Epithelial cell of esophagus (primary cell): ENCODE results near the gene ANO10.

Experiments
- DNase-seq: peaks from one replicate; pipeline ENCODE4 v3.0.0; 2010; ENCODE audit warnings: low read depth
- H3K4me3 ChIP-seq: 2 replicates; pipeline ENCODE4 v1.5.1; 2011; ENCODE audit warnings: mild to moderate bottlenecking, low read length, control low read depth
- TF ChIP-seq, protein P1 (sequence below): IDR thresholded peaks from 2 replicates; pipeline ENCODE4 v1.5.1; 2011; ENCODE audit warnings: low read depth, mild to moderate bottlenecking, low read length, control low read depth, inconsistent platforms; ENCODE audit not compliant: insufficient read depth; ENCODE audit errors: missing control alignments

ANO10 gene

DNA sequence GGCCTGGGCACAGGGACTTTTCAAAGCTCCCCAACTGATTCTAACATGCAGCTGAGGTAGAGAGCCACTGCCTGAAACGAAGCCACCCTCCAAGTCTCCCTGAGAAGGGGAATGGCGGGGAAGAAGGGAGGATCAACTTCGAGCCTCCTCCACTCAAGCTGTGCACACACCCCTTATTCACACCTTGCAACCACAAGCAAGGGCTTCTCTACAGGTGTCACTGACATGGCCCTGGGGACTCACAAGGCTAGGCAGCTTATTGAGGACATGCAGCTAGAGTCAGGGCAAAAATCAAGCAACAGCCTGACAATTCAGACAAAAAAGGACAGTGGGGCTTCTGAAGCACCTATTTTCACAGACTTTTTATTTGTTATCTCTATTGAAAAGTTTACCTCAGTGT is 250.3 kb downstream of the ANO10 start:
- H3K4me3 ChIP-seq: no peak overlapping the region
- TF ChIP-seq, protein P1, sequence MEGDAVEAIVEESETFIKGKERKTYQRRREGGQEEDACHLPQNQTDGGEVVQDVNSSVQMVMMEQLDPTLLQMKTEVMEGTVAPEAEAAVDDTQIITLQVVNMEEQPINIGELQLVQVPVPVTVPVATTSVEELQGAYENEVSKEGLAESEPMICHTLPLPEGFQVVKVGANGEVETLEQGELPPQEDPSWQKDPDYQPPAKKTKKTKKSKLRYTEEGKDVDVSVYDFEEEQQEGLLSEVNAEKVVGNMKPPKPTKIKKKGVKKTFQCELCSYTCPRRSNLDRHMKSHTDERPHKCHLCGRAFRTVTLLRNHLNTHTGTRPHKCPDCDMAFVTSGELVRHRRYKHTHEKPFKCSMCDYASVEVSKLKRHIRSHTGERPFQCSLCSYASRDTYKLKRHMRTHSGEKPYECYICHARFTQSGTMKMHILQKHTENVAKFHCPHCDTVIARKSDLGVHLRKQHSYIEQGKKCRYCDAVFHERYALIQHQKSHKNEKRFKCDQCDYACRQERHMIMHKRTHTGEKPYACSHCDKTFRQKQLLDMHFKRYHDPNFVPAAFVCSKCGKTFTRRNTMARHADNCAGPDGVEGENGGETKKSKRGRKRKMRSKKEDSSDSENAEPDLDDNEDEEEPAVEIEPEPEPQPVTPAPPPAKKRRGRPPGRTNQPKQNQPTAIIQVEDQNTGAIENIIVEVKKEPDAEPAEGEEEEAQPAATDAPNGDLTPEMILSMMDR: no peak
- DNase-seq: no peak

DNA sequence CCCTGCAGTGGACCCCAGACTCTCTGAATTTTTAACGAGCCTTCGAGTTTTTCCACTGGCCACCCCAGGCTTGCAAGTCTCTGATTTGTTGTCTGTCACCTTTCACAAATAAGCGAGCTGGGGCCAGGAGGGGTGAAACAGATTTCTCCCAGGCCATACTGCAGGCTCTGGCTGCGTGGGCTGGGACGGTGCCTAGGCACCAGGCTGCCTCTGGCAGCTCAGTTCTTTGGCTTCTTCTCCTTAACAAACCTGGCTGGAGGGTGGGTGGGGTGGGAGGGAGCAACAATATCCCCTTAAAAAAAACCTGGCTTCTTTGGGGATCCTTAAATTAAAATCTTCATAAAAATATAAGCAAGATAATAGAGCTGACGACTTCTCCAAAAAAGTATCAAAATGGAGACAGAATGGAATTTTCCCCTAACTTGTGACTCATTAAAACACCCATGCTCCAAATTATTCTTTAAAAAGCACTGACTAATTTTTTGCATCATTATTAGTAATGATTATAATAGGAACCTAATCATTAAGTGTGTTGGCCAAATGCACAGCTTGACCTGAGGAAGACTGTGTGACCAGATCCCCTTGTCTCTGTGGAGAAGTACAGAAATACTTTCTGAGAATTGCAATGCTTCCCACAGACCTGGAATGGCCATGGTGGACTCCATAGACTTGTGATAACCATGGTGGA is 251.4 kb downstream of the ANO10 start:
- no peak overlapping the region for H3K4me3 ChIP-seq
- DNase-seq: no peak
- TF ChIP-seq, protein P1: no peak

DNA sequence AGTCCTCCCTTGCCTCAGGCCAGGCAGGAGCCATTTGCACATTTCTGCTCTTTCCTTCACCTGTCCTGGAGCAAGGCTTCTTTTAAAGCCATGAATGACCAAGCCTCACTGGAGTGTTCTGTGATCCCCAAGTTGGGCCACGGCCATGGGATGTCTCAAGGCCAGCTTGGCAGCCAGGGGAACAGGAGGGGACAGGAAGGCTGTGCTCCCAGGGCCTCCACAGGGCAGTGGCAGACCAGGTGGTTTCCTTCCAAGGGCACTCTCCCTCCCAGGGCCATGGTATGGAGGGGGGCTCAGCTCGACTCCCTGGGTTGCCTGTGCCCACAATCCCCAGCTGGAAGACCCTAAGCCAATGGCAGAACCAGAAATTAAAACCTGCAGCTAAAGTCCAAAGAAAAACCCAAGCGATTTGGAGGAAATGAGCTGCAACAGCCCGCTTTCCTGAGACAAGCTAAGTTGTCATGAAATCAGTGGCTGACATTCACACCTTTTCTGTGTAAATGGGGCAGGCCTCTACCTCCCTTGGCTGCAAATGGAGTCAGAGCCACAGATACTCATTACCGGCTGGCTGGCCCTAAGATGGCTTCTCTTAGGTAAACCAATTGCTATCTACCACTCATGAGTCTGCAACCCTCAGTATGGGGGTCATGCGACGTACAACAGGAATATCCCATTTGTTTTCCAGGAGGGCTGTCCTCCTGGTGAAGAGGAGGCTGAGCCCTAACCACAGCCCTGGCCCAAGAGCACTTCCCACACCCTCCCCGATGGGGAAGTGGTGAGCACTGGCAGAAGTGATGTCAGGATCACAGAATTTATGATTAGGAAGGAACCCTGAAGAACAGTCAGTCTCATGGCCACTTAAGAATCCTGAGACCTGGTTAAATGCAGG is 252.2 kb downstream of the ANO10 start:
- DNase-seq: no peak
- TF ChIP-seq, protein P1: no peak
- H3K4me3 ChIP-seq: no peak overlapping the region

DNA sequence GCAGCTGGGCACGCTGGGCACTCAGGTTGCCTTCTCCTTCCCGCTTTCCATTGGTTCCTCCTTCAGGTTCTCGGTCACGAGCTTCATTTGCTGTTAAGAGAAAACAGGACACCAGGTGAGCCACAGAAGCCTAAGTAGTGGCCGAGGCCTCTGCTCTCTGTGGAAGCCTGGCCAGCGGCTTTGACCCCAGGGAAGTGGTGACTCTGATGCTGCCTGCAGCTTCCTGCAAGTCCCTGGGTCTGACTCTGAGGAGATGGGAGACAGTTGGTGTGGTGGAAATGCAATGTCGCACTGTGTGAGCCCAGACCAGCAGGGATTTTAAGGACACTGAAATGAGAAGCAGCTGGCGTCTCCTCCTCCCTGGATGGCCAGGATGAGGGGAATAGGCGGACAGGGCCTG is 254.9 kb downstream of the ANO10 start:
- TF ChIP-seq, protein P1: no peak
- H3K4me3 ChIP-seq: no peak overlapping the region
- no peak for DNase-seq

DNA sequence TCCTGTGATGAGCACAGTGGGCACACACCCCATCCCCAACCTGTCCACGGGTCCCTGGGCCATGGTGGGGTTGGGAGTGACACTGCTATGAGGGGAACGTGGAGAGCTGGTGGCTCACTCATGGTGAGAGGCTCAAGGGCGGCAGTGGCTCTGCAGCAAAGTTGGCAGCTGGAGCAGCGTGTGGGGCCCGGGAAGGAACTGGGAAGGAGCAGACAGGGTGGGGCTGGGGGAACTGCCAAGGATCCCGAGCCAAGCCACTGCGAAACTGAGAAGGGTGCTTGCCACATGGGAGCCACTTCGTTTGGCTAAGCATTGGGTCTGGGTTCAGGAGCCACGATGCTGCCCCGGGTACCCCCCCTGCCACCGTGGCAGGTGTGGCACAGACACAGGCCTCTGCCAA is 255.3 kb downstream of the ANO10 start:
- H3K4me3 ChIP-seq: no peak overlapping the region
- TF ChIP-seq, protein P1: no peak
- no peak for DNase-seq

DNA sequence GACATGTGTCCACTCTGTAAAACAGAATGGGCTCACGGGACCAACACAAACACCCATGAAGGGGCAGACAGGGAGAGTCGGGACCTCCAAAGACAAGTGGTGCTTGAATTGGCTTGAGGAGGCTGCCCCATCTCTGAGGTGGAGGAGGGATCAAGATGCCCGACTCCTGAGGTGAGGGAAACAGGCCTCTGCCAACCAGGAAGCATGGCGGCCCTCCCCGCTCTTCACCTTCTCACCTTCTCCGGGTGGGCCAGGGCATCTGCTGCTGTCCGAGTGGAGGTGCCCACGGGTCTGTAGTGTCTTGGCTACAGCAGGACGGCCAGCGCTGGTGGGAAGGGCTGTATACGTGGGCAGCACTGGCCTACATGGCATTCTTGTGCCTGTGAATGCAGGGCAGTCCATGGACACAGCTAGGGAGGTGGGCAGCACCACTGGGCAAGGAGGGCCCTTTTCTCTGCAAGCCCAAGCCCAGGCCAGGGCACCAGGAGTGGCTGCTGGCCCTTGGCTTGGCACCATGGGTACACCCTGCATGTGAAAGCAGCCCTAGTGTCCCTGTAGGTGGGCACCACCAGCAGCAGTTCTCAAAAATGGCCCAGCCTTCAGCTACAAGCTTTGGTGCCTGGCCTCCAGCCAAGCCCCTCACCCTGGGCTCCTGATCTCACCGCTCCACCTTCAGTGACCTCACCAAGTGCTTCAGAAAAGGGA is 256.1 kb downstream of the ANO10 start:
- TF ChIP-seq, protein P1: no peak
- no peak overlapping the region for H3K4me3 ChIP-seq
- DNase-seq: no peak
